SK-N-SH (cell line): ENCODE results near the gene PPP1R15B. TPM values are rescaled to one million over a fixed set of nuclear protein-coding genes. Genes with fewer than 3 reads are reported as not detected.

Experiments used
- CTCF ChIA-PET: fragments of 300-600, 350-600 bp; formaldehyde crosslinking; extraction: SDS; loops from one replicate; lab custom pipeline; 2021; lab: Yijun Ruan, JAX
- POLR2A ChIA-PET: fragments of 350-600 bp; sonication (Branson Sonifier 250); formaldehyde crosslinking; extraction: SDS; loops from one replicate; lab custom pipeline; 2020; ENCODE audit warnings: antibody characterized with exemption, inconsistent platforms; lab: Yijun Ruan, JAX
- DNase-seq: peaks from one replicate; pipeline ENCODE4 v3.0.0; 2012
- H2AFZ ChIP-seq: fragments of 200-600 bp; sonication (generic); 2 replicates; pipeline ENCODE4 v1.8.1; 2016; ENCODE audit warnings: antibody characterized with exemption, mild to moderate bottlenecking, low read depth
- H3F3A ChIP-seq: fragments of 200-600 bp; sonication (generic); replicated peaks from 2 replicates; pipeline ENCODE3; 2016; ENCODE audit warnings: antibody characterized with exemption, mild to moderate bottlenecking; ENCODE audit not compliant: insufficient read depth
- H3K27ac ChIP-seq, 2 experiments: fragments of 200-500 bp in 1 of 2; fragments of 200-600 bp in 1 of 2; sonication (Bioruptor generic) in 1 of 2; sonication (generic), shearing (Covaris generic) in 1 of 2; 2 replicates each; pipeline versions ENCODE4 v1.5.1 to v1.6.1; 2014 to 2016; ENCODE audit warnings: low read depth in 2 of 2, inconsistent platforms in 1 of 2, low read length in 1 of 2, mild to moderate bottlenecking in 1 of 2, mixed read lengths in 1 of 2
- H3K27me3 ChIP-seq: fragments of 200-600 bp; sonication (generic), shearing (Covaris generic); 2 replicates; pipeline ENCODE4 v1.6.1; 2016; ENCODE audit warnings: mixed run types; ENCODE audit not compliant: insufficient read depth
- H3K36me3 ChIP-seq, 2 experiments: fragments of 200-500 bp in 1 of 2; fragments of 200-600 bp in 1 of 2; sonication (Bioruptor generic) in 1 of 2; sonication (generic) in 1 of 2; replicated peaks in 1 of 2; 2 replicates each; pipeline versions ENCODE3 to v1.5.1; 2014 to 2016; ENCODE audit warnings: low read length in 1 of 2, mild to moderate bottlenecking in 1 of 2; ENCODE audit not compliant: insufficient read depth in 2 of 2, control insufficient read depth in 1 of 2
- H3K4me1 ChIP-seq, 2 experiments: fragments of 200-500 bp in 1 of 2; fragments of 200-600 bp in 1 of 2; sonication (Bioruptor generic) in 1 of 2; sonication (generic), shearing (Covaris generic) in 1 of 2; 2 replicates each; pipeline versions ENCODE4 v1.5.1 to v1.6.1; 2014 to 2016; ENCODE audit warnings: low read depth in 1 of 2, low read length in 1 of 2, mixed run types in 1 of 2; ENCODE audit not compliant: insufficient read depth in 2 of 2, control insufficient read depth in 1 of 2
- H3K4me2 ChIP-seq: fragments of 200-600 bp; sonication (generic), shearing (Covaris generic); 2 replicates; pipeline ENCODE4 v1.6.1; 2017; ENCODE audit warnings: mixed run types
- H3K4me3 ChIP-seq, 2 experiments: fragments of 200-500 bp in 1 of 2; fragments of 200-600 bp in 1 of 2; sonication (Bioruptor generic) in 1 of 2; sonication (generic), shearing (Covaris generic) in 1 of 2; 2 replicates each; pipeline versions ENCODE4 v1.5.1 to v1.8.1; 2014 to 2016; ENCODE audit warnings: low read depth in 2 of 2, inconsistent platforms in 1 of 2, low read length in 1 of 2, mild to moderate bottlenecking in 1 of 2, mixed read lengths in 1 of 2, moderate library complexity in 1 of 2
- H3K79me2 ChIP-seq: fragments of 200-600 bp; sonication (generic); 2 replicates; pipeline ENCODE4 v1.8.1; 2017; ENCODE audit warnings: mild to moderate bottlenecking; ENCODE audit not compliant: insufficient read depth
- H3K9ac ChIP-seq: fragments of 200-600 bp; sonication (generic); 2 replicates; pipeline ENCODE4 v1.6.1; 2017; ENCODE audit warnings: mixed run types
- H3K9me2 ChIP-seq: fragments of 200-600 bp; sonication (generic); 2 replicates; pipeline ENCODE4 v1.6.1; 2017; ENCODE audit warnings: mixed run types
- H3K9me3 ChIP-seq: fragments of 200-600 bp; sonication (generic); 2 replicates; pipeline ENCODE4 v1.6.1; 2017; ENCODE audit warnings: mixed run types, mild to moderate bottlenecking, moderate library complexity
- H4K20me1 ChIP-seq: fragments of 200-600 bp; sonication (generic); 2 replicates; pipeline ENCODE4 v1.6.1; 2017; ENCODE audit warnings: mild to moderate bottlenecking, mixed run types; ENCODE audit not compliant: insufficient read depth
- EP300 ChIP-seq, 2 experiments: IDR thresholded peaks; 2 replicates each; pipeline versions ENCODE4 v1.4.0 to v1.6.1; 2012; ENCODE audit warnings: borderline replicate concordance in 1 of 2, low read depth in 1 of 2, low read length in 1 of 2
- FOSL2 ChIP-seq: IDR thresholded peaks from 2 replicates; pipeline ENCODE4 v1.4.0; 2012; ENCODE audit warnings: low read depth, mild to moderate bottlenecking, moderate library complexity, borderline replicate concordance
- GATA2 ChIP-seq: sonication (generic); formaldehyde crosslinking; IDR thresholded peaks from 2 replicates; pipeline ENCODE4 v1.5.0; 2020; ENCODE audit warnings: mild to moderate bottlenecking, missing genetic modification reagents
- JUND ChIP-seq: IDR thresholded peaks from 2 replicates; pipeline ENCODE4 v1.4.0; 2012
- MEF2A ChIP-seq: IDR thresholded peaks from 2 replicates; pipeline ENCODE4 v1.4.0; 2012; ENCODE audit warnings: low read depth, borderline replicate concordance
- NFIC ChIP-seq: IDR thresholded peaks from 2 replicates; pipeline ENCODE4 v1.4.0; 2012; ENCODE audit warnings: borderline replicate concordance
- POLR2AphosphoS5 ChIP-seq: IDR thresholded peaks from 2 replicates; pipeline ENCODE4 v1.6.1; 2012; ENCODE audit warnings: low read depth, low read length
- RCOR1 ChIP-seq: fragments of 150-350 bp; IDR thresholded peaks from 2 replicates; pipeline ENCODE4 v1.6.1; 2017; ENCODE audit warnings: antibody characterized with exemption, low read length
- RFX5 ChIP-seq: IDR thresholded peaks from 2 replicates; pipeline ENCODE4 v1.6.1; 2012; ENCODE audit warnings: mild to moderate bottlenecking, improper control_type of control experiment, low read length
- RXRA ChIP-seq: IDR thresholded peaks from 2 replicates; pipeline ENCODE4 v1.4.0; 2012; ENCODE audit warnings: low read depth, mild to moderate bottlenecking, borderline replicate concordance
- SIN3A ChIP-seq: IDR thresholded peaks from 2 replicates; pipeline ENCODE4 v1.6.1; 2012; ENCODE audit warnings: low read depth, mild to moderate bottlenecking, low read length, moderate library complexity, borderline replicate concordance
- SMC3 ChIP-seq: IDR thresholded peaks from 2 replicates; pipeline ENCODE4 v1.6.1; 2012; ENCODE audit warnings: low read depth, low read length, improper control_type of control experiment
- TCF12 ChIP-seq: IDR thresholded peaks from 2 replicates; pipeline ENCODE4 v1.4.0; 2012
- WGBS: methylation state at CpG from one replicate; pipeline ENCODE4 v1.1.6; 2017; ENCODE audit warnings: low lambda C conversion rate; 5-methylcytosine and 5-hydroxymethylcytosine counted together
- polyA plus RNA-seq, 3 experiments: library from polyadenylated mRNA; depleted of rRNA; stranded (reverse); fragments of >200 nt; gene quantifications; 2 replicates each; pipeline ENCODE4 v1.2.3, GENCODE V29; 2012
- TF ChIP-seq, protein P1 (sequence below): IDR thresholded peaks from 2 replicates; pipeline ENCODE4 v1.4.0; 2012; ENCODE audit warnings: low read depth
- TF ChIP-seq, protein P2 (sequence below): fragments of 150-350 bp; IDR thresholded peaks from 2 replicates; pipeline ENCODE4 v1.6.1; 2016; ENCODE audit warnings: mild to moderate bottlenecking, low read depth, low read length
- TF ChIP-seq, protein P3 (sequence below): IDR thresholded peaks from 2 replicates; pipeline ENCODE4 v1.6.1; 2012; ENCODE audit warnings: mild to moderate bottlenecking, low read depth, low read length, moderate library complexity
- TF ChIP-seq, protein P4 (sequence below): IDR thresholded peaks from 2 replicates; pipeline ENCODE4; 2012

Gene PPP1R15B
- polyA plus RNA-seq, 1 of the 3 experiments (the other 2 are of a cell fraction), result 12.1 TPM

DNA sequence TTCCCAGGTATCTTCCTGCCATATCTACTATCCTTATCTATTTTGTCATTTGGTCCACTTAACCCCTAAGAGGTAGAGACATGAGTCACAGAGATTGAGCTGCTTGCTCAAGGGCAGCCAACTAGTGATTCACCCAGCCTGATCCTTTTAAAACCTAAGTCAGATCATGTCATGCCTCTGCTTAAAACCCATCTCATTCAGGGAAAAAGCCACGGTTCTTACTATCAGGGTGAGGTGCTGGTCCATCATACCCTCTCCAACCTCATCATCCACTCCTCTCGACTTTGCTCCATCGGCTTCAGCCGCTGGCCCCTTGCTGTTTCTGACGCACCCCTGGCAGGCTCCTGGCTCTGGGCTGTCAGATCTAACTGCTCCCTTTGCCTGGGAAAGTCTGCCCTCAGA, 14.4 kb upstream of the PPP1R15B start:
- Histone ChIP-seq H3K9ac (no peak overlapping the region), H3F3A (peaks cover 22% of the 10 kb centered on the region), H3K4me1 (peaks cover 2 to 6% of the 10 kb centered on the region in 2 experiments; a peak in 2 of 4 replicates), H4K20me1 (no peaks in the 10 kb centered on the region), H3K79me2 (no peaks in the 10 kb centered on the region; the same call in 1 of the 2 replicates), H3K4me3 (no peak overlapping the region), H3K9me2 (no peaks in the 10 kb centered on the region), H3K36me3 (peaks cover 0 to 12% of the 10 kb centered on the region in 2 experiments), H2AFZ (no peak overlapping the region), H3K9me3 (no peaks in the 10 kb centered on the region), H3K27me3 (no peaks in the 10 kb centered on the region), H3K4me2 (peak overlapping the region; percentile 19; the same call in 1 of the 2 replicates), H3K27ac (peak overlapping the region in 1 of 2 experiments; percentile 78; a peak in 2 of 4 replicates)
- DNase-seq, result no peak
- 38% methylated on average over 5 of the region's 5 CpGs for WGBS
- TF ChIP-seq FOSL2 (peak; percentile 92), POLR2AphosphoS5 (peak; percentile 26; the same call in 1 of the 2 replicates), EP300 (IDR thresholded peaks at IDR 0.05; ENCODE audit: borderline replicate concordance in 1 of 2, low read depth in 1 of 2, low read length in 1 of 2) (peak in 1 of 2 experiments; percentile 76; a peak in 2 of 4 replicates), MEF2A (no peak), JUND (peak; percentile 87), RXRA (peak; percentile 48; the same call in 1 of the 2 replicates), GATA2 (CRISPR knock-in tag) (no peak), TCF12 (peak; percentile 77), NFIC (peak; percentile 78; the same call in 1 of the 2 replicates), SIN3A (no peak), SMC3 (no peak), RFX5 (no peak), RCOR1 (no peak)
- TF ChIP-seq, protein P1, sequence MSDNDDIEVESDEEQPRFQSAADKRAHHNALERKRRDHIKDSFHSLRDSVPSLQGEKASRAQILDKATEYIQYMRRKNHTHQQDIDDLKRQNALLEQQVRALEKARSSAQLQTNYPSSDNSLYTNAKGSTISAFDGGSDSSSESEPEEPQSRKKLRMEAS, result no peak
- TF ChIP-seq, protein P2, sequence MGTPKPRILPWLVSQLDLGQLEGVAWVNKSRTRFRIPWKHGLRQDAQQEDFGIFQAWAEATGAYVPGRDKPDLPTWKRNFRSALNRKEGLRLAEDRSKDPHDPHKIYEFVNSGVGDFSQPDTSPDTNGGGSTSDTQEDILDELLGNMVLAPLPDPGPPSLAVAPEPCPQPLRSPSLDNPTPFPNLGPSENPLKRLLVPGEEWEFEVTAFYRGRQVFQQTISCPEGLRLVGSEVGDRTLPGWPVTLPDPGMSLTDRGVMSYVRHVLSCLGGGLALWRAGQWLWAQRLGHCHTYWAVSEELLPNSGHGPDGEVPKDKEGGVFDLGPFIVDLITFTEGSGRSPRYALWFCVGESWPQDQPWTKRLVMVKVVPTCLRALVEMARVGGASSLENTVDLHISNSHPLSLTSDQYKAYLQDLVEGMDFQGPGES, result no peak
- TF ChIP-seq, protein P3, sequence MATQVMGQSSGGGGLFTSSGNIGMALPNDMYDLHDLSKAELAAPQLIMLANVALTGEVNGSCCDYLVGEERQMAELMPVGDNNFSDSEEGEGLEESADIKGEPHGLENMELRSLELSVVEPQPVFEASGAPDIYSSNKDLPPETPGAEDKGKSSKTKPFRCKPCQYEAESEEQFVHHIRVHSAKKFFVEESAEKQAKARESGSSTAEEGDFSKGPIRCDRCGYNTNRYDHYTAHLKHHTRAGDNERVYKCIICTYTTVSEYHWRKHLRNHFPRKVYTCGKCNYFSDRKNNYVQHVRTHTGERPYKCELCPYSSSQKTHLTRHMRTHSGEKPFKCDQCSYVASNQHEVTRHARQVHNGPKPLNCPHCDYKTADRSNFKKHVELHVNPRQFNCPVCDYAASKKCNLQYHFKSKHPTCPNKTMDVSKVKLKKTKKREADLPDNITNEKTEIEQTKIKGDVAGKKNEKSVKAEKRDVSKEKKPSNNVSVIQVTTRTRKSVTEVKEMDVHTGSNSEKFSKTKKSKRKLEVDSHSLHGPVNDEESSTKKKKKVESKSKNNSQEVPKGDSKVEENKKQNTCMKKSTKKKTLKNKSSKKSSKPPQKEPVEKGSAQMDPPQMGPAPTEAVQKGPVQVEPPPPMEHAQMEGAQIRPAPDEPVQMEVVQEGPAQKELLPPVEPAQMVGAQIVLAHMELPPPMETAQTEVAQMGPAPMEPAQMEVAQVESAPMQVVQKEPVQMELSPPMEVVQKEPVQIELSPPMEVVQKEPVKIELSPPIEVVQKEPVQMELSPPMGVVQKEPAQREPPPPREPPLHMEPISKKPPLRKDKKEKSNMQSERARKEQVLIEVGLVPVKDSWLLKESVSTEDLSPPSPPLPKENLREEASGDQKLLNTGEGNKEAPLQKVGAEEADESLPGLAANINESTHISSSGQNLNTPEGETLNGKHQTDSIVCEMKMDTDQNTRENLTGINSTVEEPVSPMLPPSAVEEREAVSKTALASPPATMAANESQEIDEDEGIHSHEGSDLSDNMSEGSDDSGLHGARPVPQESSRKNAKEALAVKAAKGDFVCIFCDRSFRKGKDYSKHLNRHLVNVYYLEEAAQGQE, result no peak
- TF ChIP-seq, protein P4, sequence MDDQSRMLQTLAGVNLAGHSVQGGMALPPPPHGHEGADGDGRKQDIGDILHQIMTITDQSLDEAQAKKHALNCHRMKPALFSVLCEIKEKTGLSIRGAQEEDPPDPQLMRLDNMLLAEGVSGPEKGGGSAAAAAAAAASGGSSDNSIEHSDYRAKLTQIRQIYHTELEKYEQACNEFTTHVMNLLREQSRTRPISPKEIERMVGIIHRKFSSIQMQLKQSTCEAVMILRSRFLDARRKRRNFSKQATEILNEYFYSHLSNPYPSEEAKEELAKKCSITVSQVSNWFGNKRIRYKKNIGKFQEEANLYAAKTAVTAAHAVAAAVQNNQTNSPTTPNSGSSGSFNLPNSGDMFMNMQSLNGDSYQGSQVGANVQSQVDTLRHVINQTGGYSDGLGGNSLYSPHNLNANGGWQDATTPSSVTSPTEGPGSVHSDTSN, result peak; percentile 78
- ChIA-PET POLR2A (no interaction called here), CTCF (interaction anchor here (1.2 to 35.1 kb wide), 2 partner anchors 71 to 381 kb away, joined by 4 to 1005 read pairs; partner anchors contain the start of gene PIK3C2B)
